ENCODE data around the gene NPFF.
A peak's percentile ranks its signal among the peaks of the same experiment; 100 is the strongest.

The NPFF gene

DNA sequence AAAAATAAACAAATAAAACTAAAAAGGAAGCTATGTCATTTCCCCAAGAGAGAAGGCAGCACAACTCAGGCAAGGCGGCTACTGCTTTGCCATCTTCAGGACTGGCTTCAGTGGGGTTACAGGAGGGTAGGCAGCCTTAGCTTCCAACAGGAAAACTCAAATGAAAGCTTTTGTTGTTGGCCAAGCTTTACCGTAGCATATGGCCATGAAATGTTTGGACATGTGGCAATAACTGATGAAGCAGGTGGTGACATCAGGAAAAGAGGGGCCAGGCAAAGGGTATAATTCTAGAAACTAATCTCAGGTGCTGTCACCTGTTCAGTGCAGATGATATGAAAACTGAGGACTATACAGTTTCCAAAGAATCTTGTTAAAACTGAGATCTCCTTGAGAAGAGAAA, 22.8 kb upstream of the NPFF start:
- DNase-seq: no peak
- H3K36me3 Mint-ChIP-seq (ENCODE audit: low read depth): peaks cover 60% of the 10 kb centered on the region
- H3K9me3 Mint-ChIP-seq: no peaks in the 10 kb centered on the region
- H3K4me1 Mint-ChIP-seq (ENCODE audit: low read depth): no peaks in the 10 kb centered on the region
- H3K4me3 Mint-ChIP-seq: no peak overlapping the region
- H3K27me3 Mint-ChIP-seq: no peaks in the 10 kb centered on the region
- H3K27ac Mint-ChIP-seq: no peak overlapping the region

DNA sequence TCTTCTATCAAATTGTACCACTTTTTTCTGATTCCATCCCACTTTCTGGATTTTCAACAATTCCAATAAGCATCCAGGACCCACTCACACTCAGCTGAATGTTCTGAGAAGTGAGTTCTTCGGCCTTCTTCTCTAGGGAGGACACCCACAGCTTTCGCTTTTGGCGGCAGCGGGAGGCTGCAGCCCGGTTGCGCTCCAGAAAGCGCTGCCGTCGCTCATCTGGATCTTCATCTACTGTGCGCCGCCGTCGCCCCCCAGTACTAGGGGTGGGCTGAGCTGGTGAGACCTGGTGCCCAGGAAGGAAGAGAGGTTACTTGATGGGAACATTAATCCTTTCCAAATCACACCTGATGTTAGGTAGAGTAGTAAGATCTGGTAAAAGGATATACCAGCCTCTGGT, 17.2 kb upstream of the NPFF start:
- H3K9me3 Mint-ChIP-seq: no peaks in the 10 kb centered on the region
- no peaks in the 10 kb centered on the region for H3K4me1 Mint-ChIP-seq (ENCODE audit: low read depth)
- H3K27me3 Mint-ChIP-seq: no peaks in the 10 kb centered on the region
- H3K4me3 Mint-ChIP-seq: no peak overlapping the region
- H3K27ac Mint-ChIP-seq: no peak overlapping the region
- peaks cover 67% of the 10 kb centered on the region for H3K36me3 Mint-ChIP-seq (ENCODE audit: low read depth)
- DNase-seq: no peak

- Mint-ChIP-seq H3K27ac (no peak overlapping the region), H3K9me3 (no peaks in the 10 kb centered on the region), H3K27me3 (no peaks in the 10 kb centered on the region), H3K36me3 (ENCODE audit: low read depth) (peaks cover 76% of the 10 kb centered on the region), H3K4me3 (no peak overlapping the region), H3K4me1 (ENCODE audit: low read depth) (no peaks in the 10 kb centered on the region)
- DNase-seq: no peak
Measured at GRCh38 chr12:53523131-53523530, 15.8 kb upstream of the NPFF start.

DNA sequence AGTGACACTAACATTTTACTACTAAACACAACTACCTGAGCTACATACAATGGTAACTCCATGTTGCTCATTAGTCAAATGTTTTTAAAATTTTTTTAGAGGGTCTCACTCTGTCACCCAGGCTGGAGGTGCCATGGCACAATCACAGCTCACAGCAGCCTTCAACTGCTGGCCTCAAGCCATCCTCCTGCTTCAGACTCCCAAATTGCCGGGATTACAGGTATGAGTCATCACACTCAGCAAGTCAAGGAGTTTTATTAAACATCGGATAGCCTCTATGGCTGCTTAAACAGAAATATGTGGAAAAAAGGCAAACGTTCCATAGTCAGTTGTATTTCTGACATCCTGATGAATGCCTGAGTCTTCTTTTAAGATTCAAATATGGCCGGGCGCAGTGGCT, 11.1 kb upstream of the NPFF start:
- Mint-ChIP-seq H3K9me3 (no peaks in the 10 kb centered on the region), H3K36me3 (ENCODE audit: low read depth) (peaks cover 84% of the 10 kb centered on the region), H3K27me3 (no peaks in the 10 kb centered on the region), H3K27ac (no peak overlapping the region), H3K4me3 (no peak overlapping the region), H3K4me1 (ENCODE audit: low read depth) (no peaks in the 10 kb centered on the region)
- no peak for DNase-seq

- H3K4me1 Mint-ChIP-seq (ENCODE audit: low read depth): peaks cover 1% of the 10 kb centered on the region
- H3K4me3 Mint-ChIP-seq: no peak overlapping the region
- H3K27me3 Mint-ChIP-seq: no peaks in the 10 kb centered on the region
- peak overlapping the region; percentile 58 for H3K27ac Mint-ChIP-seq
- no peaks in the 10 kb centered on the region for H3K9me3 Mint-ChIP-seq
- peaks cover 70% of the 10 kb centered on the region for H3K36me3 Mint-ChIP-seq (ENCODE audit: low read depth)
- DNase-seq: no peak
Measured at GRCh38 chr12:53516758-53517455, 9.6 kb upstream of the NPFF start.

- no peak for DNase-seq
- no peak overlapping the region for H3K27ac Mint-ChIP-seq
- no peaks in the 10 kb centered on the region for H3K27me3 Mint-ChIP-seq
- H3K9me3 Mint-ChIP-seq: no peaks in the 10 kb centered on the region
- peaks cover 68% of the 10 kb centered on the region for H3K36me3 Mint-ChIP-seq (ENCODE audit: low read depth)
- H3K4me3 Mint-ChIP-seq: no peak overlapping the region
- peaks cover 1% of the 10 kb centered on the region for H3K4me1 Mint-ChIP-seq (ENCODE audit: low read depth)
Measured at GRCh38 chr12:53515291-53515680, 8.0 kb upstream of the NPFF start.

- no peak overlapping the region for H3K4me3 Mint-ChIP-seq
- H3K27me3 Mint-ChIP-seq: no peaks in the 10 kb centered on the region
- H3K36me3 Mint-ChIP-seq (ENCODE audit: low read depth): peaks cover 65% of the 10 kb centered on the region
- DNase-seq: no peak
- H3K4me1 Mint-ChIP-seq (ENCODE audit: low read depth): peaks cover 1% of the 10 kb centered on the region
- H3K27ac Mint-ChIP-seq: no peak overlapping the region
- no peaks in the 10 kb centered on the region for H3K9me3 Mint-ChIP-seq
Measured at GRCh38 chr12:53514628-53515290, 7.5 kb upstream of the NPFF start.

GRCh38 chr12:53513712-53514410, 6.6 kb upstream of the NPFF start:
- Mint-ChIP-seq H3K27ac (no peak overlapping the region), H3K4me3 (no peak overlapping the region), H3K4me1 (ENCODE audit: low read depth) (peaks cover 4% of the 10 kb centered on the region), H3K36me3 (ENCODE audit: low read depth) (peaks cover 58% of the 10 kb centered on the region), H3K27me3 (no peaks in the 10 kb centered on the region), H3K9me3 (no peaks in the 10 kb centered on the region)
- no peak for DNase-seq

GRCh38 chr12:53510181-53510812, 3.0 kb upstream of the NPFF start:
- H3K9me3 Mint-ChIP-seq: no peaks in the 10 kb centered on the region
- no peak overlapping the region for H3K27ac Mint-ChIP-seq
- H3K4me3 Mint-ChIP-seq: no peak overlapping the region
- H3K27me3 Mint-ChIP-seq: no peaks in the 10 kb centered on the region
- H3K36me3 Mint-ChIP-seq (ENCODE audit: low read depth): peaks cover 52% of the 10 kb centered on the region
- DNase-seq: no peak
- peaks cover 11% of the 10 kb centered on the region for H3K4me1 Mint-ChIP-seq (ENCODE audit: low read depth)

GRCh38 chr12:53508534-53509170, 1.4 kb upstream of the NPFF start:
- Mint-ChIP-seq H3K36me3 (ENCODE audit: low read depth) (peaks cover 53% of the 10 kb centered on the region), H3K27me3 (no peaks in the 10 kb centered on the region), H3K4me3 (no peak overlapping the region), H3K27ac (peak overlapping the region; percentile 65), H3K4me1 (ENCODE audit: low read depth) (peaks cover 16% of the 10 kb centered on the region), H3K9me3 (no peaks in the 10 kb centered on the region)
- peak; percentile 90 for DNase-seq

DNA sequence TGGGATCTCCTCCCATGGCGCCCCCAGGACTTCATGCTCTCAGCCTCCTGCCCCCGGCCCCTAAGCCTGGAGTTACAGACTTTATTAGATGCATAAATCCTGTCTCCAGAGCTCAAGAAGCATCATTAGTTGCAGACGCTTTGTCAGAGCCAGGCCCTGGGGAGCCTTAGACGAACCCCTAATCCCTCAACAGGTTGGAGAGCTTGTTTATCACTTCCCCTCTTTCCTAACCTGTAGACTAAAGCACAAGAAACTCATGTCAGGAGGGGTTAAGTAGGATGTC, 260 bp upstream of the NPFF start:
- peaks cover 58% of the 10 kb centered on the region for H3K36me3 Mint-ChIP-seq (ENCODE audit: low read depth)
- peaks cover 21% of the 10 kb centered on the region for H3K4me1 Mint-ChIP-seq (ENCODE audit: low read depth)
- H3K4me3 Mint-ChIP-seq: no peak overlapping the region
- no peak for DNase-seq
- H3K27me3 Mint-ChIP-seq: no peaks in the 10 kb centered on the region
- H3K27ac Mint-ChIP-seq: peak overlapping the region; percentile 33
- no peaks in the 10 kb centered on the region for H3K9me3 Mint-ChIP-seq

GRCh38 chr12:53506450-53506785, 866 bp downstream of the NPFF start:
- H3K9me3 Mint-ChIP-seq: no peaks in the 10 kb centered on the region
- H3K4me3 Mint-ChIP-seq: no peak overlapping the region
- no peak for DNase-seq
- no peaks in the 10 kb centered on the region for H3K27me3 Mint-ChIP-seq
- peaks cover 29% of the 10 kb centered on the region for H3K4me1 Mint-ChIP-seq (ENCODE audit: low read depth)
- no peak overlapping the region for H3K27ac Mint-ChIP-seq
- peaks cover 56% of the 10 kb centered on the region for H3K36me3 Mint-ChIP-seq (ENCODE audit: low read depth)

DNA sequence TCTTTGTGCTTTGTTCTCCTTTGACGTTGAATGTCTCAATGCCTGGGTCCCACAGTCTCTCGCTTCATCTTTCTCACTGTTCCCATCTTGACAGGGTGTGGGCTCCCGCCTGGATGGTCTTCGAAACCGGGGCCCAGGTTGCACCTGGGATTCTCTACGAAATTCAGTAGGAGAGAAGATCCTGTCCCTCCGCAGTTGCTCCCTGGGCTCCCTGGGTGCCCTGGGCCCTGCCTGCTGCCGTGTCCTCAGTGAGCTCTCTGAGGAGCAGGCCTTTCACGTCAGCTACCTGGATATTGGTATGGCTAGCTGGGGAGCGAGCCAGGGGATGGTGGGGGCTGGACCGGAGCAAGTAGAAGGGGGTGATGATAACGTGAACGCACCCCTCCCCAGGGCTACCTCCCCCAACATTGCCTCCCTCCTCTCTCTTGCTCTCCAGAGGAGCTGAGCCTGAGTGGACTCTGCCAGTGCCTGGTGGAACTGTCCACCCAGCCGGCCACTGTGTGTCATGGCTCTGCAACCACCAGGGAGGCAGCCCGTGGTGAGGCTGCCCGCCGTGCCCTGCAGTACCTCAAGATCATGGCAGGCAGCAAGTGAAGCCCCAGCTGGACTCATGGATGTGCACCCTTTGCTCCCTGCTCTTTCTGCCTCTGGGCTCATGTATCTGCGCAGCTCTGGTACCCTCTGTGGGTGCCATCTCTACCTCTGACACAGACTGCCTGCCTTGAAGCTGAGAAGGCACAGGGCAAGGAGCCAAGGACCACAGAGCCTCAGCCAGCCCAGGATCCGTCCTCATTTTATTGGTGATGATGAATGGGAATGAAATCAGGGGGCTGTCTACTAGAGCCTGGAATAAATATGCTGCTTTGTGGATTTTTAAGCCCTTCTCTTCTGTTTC, 1.5 kb downstream of the NPFF start:
- peaks cover 58% of the 10 kb centered on the region for H3K36me3 Mint-ChIP-seq (ENCODE audit: low read depth)
- no peaks in the 10 kb centered on the region for H3K9me3 Mint-ChIP-seq
- peaks cover 29% of the 10 kb centered on the region for H3K4me1 Mint-ChIP-seq (ENCODE audit: low read depth)
- no peak for DNase-seq
- H3K27me3 Mint-ChIP-seq: no peaks in the 10 kb centered on the region
- H3K4me3 Mint-ChIP-seq: no peak overlapping the region
- peak overlapping the region; percentile 59 for H3K27ac Mint-ChIP-seq

DNA sequence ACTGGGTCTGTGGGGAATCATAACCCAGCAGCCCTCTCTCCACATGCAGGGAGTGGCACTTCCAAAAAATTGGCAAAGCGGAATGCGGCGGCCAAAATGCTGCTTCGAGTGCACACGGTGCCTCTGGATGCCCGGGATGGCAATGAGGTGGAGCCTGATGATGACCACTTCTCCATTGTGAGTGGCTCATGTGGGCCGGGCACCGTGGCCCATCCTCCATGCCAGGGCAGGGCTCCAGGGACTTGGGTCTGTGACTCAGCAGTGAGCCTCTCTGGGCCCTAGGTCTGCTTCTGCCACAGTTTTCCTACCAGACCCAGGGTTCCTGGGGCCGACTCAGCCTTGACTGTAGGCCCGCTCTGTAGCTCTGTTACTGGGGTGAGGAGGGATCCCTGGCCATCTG, 2.2 kb downstream of the NPFF start:
- Mint-ChIP-seq H3K9me3 (no peaks in the 10 kb centered on the region), H3K27ac (peak overlapping the region; percentile 68), H3K36me3 (ENCODE audit: low read depth) (peaks cover 52% of the 10 kb centered on the region), H3K4me3 (no peak overlapping the region), H3K27me3 (no peaks in the 10 kb centered on the region), H3K4me1 (ENCODE audit: low read depth) (peaks cover 33% of the 10 kb centered on the region)
- DNase-seq: no peak

Data from activated T-cell treated with anti-CD3 and anti-CD28 coated beads, Interleukin-2, amount 50 U/mL, for 24 hours (primary cell).